GM10248 (cell line): ENCODE data around the gene NGEF.

Experiments used
- CTCF ChIA-PET: fragments of 300-600 bp; sonication (Branson Sonifier 250); formaldehyde crosslinking; extraction: SDS; loops from one replicate; lab custom pipeline; 2021; ENCODE audit warnings: antibody characterized with exemption; lab: Yijun Ruan, JAX
- POLR2A ChIA-PET: fragments of 350-650 bp; sonication (Branson Sonifier 250); formaldehyde crosslinking; extraction: SDS; loops from one replicate; lab custom pipeline; 2020; ENCODE audit warnings: antibody characterized with exemption; lab: Yijun Ruan, JAX
- DNase-seq: peaks from one replicate; pipeline ENCODE4 v3.0.0; 2012; ENCODE audit errors: extremely low spot score
- TF ChIP-seq, protein P1 (sequence below): IDR thresholded peaks from 2 replicates; pipeline ENCODE4 v1.5.1; 2012; ENCODE audit warnings: mild to moderate bottlenecking, low read depth; ENCODE audit errors: extremely low read depth, missing control alignments, control extremely low read depth

NGEF gene

DNA sequence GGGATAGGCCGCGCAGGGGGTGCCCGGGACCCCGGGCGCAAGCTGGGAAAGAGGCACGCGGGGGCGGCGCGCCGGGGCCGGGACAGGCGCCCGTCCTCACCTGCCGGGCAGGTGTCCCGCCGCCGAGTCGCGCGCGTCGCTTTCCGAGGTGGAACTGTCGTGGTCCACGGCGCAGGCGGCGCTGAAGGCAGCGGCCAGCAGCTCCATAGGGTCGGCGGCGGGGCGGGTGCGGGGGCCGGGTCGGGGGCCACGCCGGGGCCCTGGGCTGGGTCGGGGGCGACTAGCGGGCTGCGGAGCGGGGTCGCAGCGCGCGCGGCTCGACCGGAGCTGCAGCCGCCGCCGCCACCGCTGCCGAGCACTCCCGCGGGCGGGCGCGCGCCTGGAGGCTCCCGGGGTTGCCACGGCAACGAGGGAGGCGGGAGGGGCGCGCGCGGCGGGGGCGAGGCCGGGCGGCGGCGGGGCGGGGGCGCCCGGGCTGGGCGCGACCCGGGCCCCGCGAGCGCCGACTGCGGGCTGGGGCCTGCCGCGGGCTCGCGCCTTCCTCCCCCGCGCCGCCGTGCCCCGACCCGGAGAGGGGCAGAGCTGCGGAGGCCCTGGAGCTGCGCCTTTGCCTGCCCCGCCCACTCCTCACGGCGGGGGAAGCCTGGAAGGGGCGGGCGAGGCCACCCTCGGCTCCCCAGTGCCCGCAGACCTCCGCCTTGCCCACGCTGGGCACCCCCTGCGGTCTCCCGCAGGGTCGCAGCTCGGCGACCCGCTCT lies 85.1 kb downstream of the NGEF start:
- peak; percentile 45 for DNase-seq
- ChIA-PET CTCF (interaction anchor here (1.2 to 1.6 kb wide), 2 partner anchors 30 to 101 kb away, joined by 3 read pairs; no protein-coding TSS in a partner anchor), POLR2A (no interaction called here)
- TF ChIP-seq, protein P1, sequence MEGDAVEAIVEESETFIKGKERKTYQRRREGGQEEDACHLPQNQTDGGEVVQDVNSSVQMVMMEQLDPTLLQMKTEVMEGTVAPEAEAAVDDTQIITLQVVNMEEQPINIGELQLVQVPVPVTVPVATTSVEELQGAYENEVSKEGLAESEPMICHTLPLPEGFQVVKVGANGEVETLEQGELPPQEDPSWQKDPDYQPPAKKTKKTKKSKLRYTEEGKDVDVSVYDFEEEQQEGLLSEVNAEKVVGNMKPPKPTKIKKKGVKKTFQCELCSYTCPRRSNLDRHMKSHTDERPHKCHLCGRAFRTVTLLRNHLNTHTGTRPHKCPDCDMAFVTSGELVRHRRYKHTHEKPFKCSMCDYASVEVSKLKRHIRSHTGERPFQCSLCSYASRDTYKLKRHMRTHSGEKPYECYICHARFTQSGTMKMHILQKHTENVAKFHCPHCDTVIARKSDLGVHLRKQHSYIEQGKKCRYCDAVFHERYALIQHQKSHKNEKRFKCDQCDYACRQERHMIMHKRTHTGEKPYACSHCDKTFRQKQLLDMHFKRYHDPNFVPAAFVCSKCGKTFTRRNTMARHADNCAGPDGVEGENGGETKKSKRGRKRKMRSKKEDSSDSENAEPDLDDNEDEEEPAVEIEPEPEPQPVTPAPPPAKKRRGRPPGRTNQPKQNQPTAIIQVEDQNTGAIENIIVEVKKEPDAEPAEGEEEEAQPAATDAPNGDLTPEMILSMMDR = no peak

DNA sequence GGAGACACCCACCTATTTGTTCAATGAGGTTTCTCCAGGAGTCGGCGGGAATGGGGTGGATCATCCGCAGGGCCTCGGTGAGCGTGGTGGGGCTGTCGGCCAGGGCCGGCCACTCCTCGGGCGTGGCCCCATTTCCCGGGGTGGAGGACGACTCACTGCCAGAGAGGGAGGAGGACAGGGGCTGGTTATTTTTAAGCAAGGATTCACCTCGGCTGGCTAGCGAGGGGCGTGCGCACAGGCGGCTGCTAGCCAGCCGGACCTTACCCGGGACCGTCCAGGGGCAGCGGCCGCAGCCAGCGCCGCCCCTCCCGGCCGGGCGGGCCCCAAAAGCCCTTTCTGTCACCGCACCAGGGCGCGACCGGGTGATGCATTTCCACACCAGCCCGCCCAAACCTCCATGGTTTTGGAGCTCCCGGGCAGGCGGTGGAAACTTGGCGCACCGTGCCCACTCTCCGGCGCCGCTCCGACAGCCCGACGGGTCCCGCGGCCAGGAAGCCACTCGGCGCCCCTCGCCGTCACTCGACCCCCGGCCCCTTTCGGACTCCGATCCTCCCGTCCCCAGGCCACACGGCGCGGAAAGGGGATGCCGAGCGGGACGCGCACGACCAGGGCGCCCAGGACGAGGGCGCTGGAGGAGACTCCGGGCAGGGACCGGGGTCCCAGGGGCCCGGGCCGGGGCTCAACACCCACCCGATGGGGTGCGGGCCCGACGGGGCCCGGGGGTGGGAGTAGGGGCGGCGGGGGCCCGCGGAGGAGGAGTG lies 85.8 kb downstream of the NGEF start:
- peak; percentile 27 for DNase-seq
- TF ChIP-seq, protein P1 = no peak
- ChIA-PET POLR2A (no interaction called here), CTCF (interaction anchor here (1.2 to 1.6 kb wide), 2 partner anchors 30 to 102 kb away, joined by 3 read pairs; no protein-coding TSS in a partner anchor)

DNA sequence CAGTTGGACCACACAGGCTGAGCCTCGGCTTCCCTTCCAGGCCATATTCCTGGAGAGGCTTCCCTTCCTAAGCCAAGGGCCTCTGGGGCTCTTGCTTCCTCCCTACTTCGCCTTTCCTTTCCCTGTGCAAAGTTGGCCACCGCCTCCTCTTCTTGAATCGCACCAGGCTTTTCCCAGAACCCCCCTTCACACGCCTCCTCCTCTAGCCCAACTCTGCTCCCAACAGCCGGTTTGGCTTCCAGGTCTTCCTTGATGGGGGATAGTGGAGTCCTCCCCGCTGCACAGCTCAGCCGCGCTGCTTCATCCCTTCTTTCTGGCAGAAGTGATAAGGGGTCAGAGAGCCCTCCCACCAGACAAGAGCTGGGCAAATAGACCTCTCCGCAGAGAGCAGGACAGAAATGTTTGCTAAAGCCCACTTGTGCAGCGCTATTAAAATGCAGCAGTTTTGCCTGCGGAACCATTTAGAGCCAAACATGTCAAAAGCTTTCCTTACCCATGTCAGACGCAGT lies 86.6 kb downstream of the NGEF start:
- TF ChIP-seq, protein P1 = no peak
- no peak for DNase-seq
- POLR2A ChIA-PET = no interaction called here
- CTCF ChIA-PET = interaction anchor here (1.2 kb wide), 1 partner anchor 31 kb away, joined by 3 read pairs; no protein-coding TSS in a partner anchor

DNA sequence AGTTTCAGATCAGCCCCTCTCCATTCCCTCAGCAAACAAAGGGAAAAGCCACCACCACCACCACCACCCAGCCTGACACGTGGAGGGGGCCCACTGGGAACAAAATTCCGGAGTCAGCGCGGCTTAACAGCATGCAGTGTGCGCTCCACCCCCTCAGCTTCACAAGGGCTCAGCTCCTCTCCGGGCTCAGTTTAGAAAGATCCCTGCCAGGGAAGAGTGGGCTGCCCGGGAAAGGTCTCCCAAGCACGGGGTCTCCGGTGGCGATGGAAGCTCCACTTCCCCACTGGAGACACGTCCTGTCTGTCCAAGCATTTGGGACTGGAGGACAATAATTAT lies 87.3 kb downstream of the NGEF start:
- DNase-seq = no peak
- TF ChIP-seq, protein P1 = no peak
- ChIA-PET CTCF (interaction anchor here (1.0 kb wide), 1 partner anchor 9 kb away, joined by 4 read pairs; no protein-coding TSS in a partner anchor), POLR2A (no interaction called here)

GRCh38 chr2:232925153-232925820 lies 87.8 kb downstream of the NGEF start:
- DNase-seq = no peak
- ChIA-PET POLR2A (no interaction called here), CTCF (interaction anchor here (1.0 kb wide), 2 partner anchors 9 to 10 kb away, joined by 3 to 4 read pairs; no protein-coding TSS in a partner anchor)
- TF ChIP-seq, protein P1 = peak; percentile 4

- ChIA-PET POLR2A (no interaction called here), CTCF (interaction anchor here (1.0 kb wide), 1 partner anchor 11 kb away, joined by 3 read pairs; no protein-coding TSS in a partner anchor)
- no peak for DNase-seq
- TF ChIP-seq, protein P1 = no peak
These were observed 88.6 kb downstream of the NGEF start for GRCh38 chr2:232924433-232924832.
